Naive thymus-derived CD4-positive, alpha-beta T cell (primary cell): ENCODE measurements around the gene ING1. TPM values are rescaled to one million over a fixed set of nuclear protein-coding genes. Genes with fewer than 3 reads are reported as not detected.
"Not testable (repeated sequence)": the region's sequence is repeated elsewhere in the genome, so short reads cannot be mapped to it uniquely, and the experiment has no call there.

Experiments used
- ATAC-seq: fragments of 150-1000 bp; cut with Tn5 transposase; 2 replicates; pipeline ENCODE4 v1.10.0; 2021; ENCODE audit warnings: mild to moderate bottlenecking, moderate library complexity
- CTCF ChIA-PET: fragments of 350-600 bp; sonication (Branson Sonifier 250); formaldehyde crosslinking; loops from one replicate; lab custom pipeline; 2021; ENCODE audit warnings: antibody characterized with exemption; lab: Charles Lee
- POLR2A ChIA-PET: fragments of 350-600 bp; sonication (Branson Sonifier 250); formaldehyde crosslinking; loops from one replicate; lab custom pipeline; 2021; ENCODE audit warnings: antibody characterized with exemption, inconsistent platforms; lab: Charles Lee
- DNase-seq, 9 donors: peaks; one replicate each; pipeline versions ENCODE4 v3.0.0 to v3.0.0-alpha.2; 2020 to 2022; ENCODE audit warnings: mixed read lengths in 1 of 9
- H3K27ac ChIP-seq: one replicate; pipeline ENCODE4 v1.7.0; 2013; ENCODE audit warnings: mild to moderate bottlenecking, low read depth, low read length, moderate library complexity
- H3K27me3 ChIP-seq, 2 donors: one replicate each; pipeline ENCODE4 v1.7.0; 2013; ENCODE audit warnings: low read length in 2 of 2, mild to moderate bottlenecking in 2 of 2, moderate library complexity in 2 of 2; ENCODE audit not compliant: control insufficient read depth in 2 of 2, insufficient read depth in 2 of 2
- H3K36me3 ChIP-seq, 3 experiments: 1 replicate in 2 of 3; 2 replicates in 1 of 3; pipeline ENCODE4 v1.7.0; 2013; ENCODE audit warnings: low read length in 3 of 3, mild to moderate bottlenecking in 3 of 3, moderate library complexity in 1 of 3; ENCODE audit not compliant: insufficient read depth in 3 of 3, control insufficient read depth in 2 of 3
- H3K4me1 ChIP-seq, 2 donors: one replicate each; pipeline ENCODE4 v1.7.0; 2013; ENCODE audit warnings: low read length in 2 of 2, mild to moderate bottlenecking in 2 of 2, moderate library complexity in 1 of 2; ENCODE audit not compliant: control insufficient read depth in 2 of 2, insufficient read depth in 2 of 2
- H3K4me3 ChIP-seq: 2 replicates; pipeline ENCODE4 v1.7.0; 2013; ENCODE audit warnings: mild to moderate bottlenecking, low read length
- H3K9me3 ChIP-seq, 3 experiments: 1 replicate in 2 of 3; 2 replicates in 1 of 3; pipeline ENCODE4 v1.7.0; 2013; ENCODE audit warnings: low read length in 3 of 3; ENCODE audit not compliant: control insufficient read depth in 2 of 3
- H3K27ac Mint-ChIP-seq, 9 donors: one replicate each; pipeline ENCODE4 v1.8.0; 2020 to 2022; ENCODE audit warnings: mixed read lengths in 9 of 9, mild to moderate bottlenecking in 8 of 9, moderate library complexity in 5 of 9, inconsistent platforms in 2 of 9
- H3K27me3 Mint-ChIP-seq, 5 donors: one replicate each; pipeline ENCODE4 v1.8.0; 2021 to 2022; ENCODE audit warnings: mixed read lengths in 5 of 5, mild to moderate bottlenecking in 1 of 5
- H3K36me3 Mint-ChIP-seq, 5 donors: one replicate each; pipeline ENCODE4 v1.8.0; 2020 to 2022; ENCODE audit warnings: mixed read lengths in 5 of 5, mild to moderate bottlenecking in 3 of 5, inconsistent platforms in 1 of 5
- H3K4me1 Mint-ChIP-seq, 7 donors: one replicate each; pipeline ENCODE4 v1.8.0; 2020 to 2022; ENCODE audit warnings: mixed read lengths in 7 of 7, mild to moderate bottlenecking in 3 of 7, inconsistent platforms in 1 of 7
- H3K4me3 Mint-ChIP-seq, 10 donors: one replicate each; pipeline ENCODE4 v1.8.0; 2020 to 2022; ENCODE audit warnings: mild to moderate bottlenecking in 10 of 10, mixed read lengths in 10 of 10, moderate library complexity in 6 of 10, inconsistent platforms in 2 of 10
- H3K9me3 Mint-ChIP-seq, 11 donors: one replicate each; pipeline ENCODE4 v1.8.0; 2020 to 2022; ENCODE audit warnings: mixed read lengths in 11 of 11, mild to moderate bottlenecking in 4 of 11, inconsistent platforms in 1 of 11, moderate library complexity in 1 of 11
- intact Hi-C, 2 donors: fragments of 100-400 bp; cut with micrococcal nuclease; formaldehyde crosslinking; loops; one replicate each; pipeline ENCODE4 v1.15.1; 2023
- polyA plus RNA-seq, 2 donors: library from polyadenylated mRNA; unstranded; fragments of 300-500 nt; fragmentation: Illumina TruSeq; gene quantifications; one replicate each; pipeline ENCODE4 v1.2.3, GENCODE V29; 2021
- total RNA-seq, 6 experiments: library from RNA in 5 of 6; stranded (reverse) in 5 of 6; gene quantifications; 1 replicate in 5 of 6; 2 replicates in 1 of 6; pipeline ENCODE4 v1.2.3 and lab custom pipeline; 2021 to 2026

The ING1 gene
- total and polyA plus RNA-seq, 7 experiments from 2014 or later = 9.1 to 33.8 (median 21.8) TPM

DNA sequence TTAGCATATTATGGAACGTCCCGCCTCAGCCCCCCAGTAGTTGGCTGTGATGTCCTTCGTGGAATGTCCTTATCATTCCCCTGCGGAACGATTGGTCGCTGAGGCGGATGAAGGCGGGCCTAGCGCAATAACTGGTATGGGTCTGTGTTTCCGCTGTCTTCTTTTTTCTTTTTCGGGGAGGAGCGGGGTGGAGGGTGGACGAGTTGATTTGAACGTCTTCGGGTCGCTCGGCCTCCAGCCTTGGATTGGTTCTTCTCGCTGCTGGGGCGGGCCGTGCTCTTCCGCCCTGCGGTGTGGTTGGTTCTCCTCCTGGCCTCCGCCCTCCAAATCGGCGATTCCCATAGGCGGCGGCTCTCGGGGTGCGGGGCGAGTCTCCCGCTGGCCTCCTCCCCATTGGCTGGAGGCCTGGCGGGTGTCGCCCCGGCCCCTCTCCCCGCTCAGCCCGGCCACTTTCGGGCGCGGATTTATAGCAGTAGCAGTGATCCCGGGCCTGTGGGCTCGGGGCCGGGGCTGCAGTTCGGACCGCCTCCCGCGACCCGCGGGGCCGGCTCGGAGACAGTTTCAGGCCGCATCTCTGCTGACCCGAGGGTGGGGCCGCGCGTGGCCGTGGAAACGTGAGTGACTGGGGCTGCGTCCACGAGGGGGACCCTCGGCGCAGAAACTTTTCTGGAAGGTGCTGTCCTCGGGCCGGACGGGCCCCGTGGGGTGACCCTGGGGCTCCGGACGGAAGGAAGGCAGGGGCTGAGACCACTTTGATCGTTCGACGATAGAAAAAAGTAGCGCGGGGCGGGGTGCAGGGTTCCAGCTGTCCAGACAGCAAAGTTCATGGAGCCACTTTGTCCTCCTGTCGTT lies 2.1 kb downstream of the ING1 start:
- H3K9me3 Mint-ChIP-seq = peaks cover 0 to 12% (median 0%) of the 10 kb centered on the region in 11 donors
- Histone ChIP-seq H3K9me3 (no peaks in the 10 kb centered on the region), H3K4me3 (peak overlapping the region; percentile 68), H3K27ac (peak overlapping the region; percentile 92), H3K36me3 (peaks cover 0 to 30% (median 0%) of the 10 kb centered on the region in 3 experiments), H3K4me1 (peaks cover 0 to 20% of the 10 kb centered on the region in 2 donors), H3K27me3 (no peaks in the 10 kb centered on the region)
- H3K4me3 Mint-ChIP-seq = peak overlapping the region; percentile 93 to 100 (median 98)
- H3K27ac Mint-ChIP-seq = peak overlapping the region; percentile 96 to 100 (median 98)
- peak; percentile 87 to 99 (median 99) for DNase-seq
- peaks cover 0 to 4% (median 0%) of the 10 kb centered on the region in 5 donors for H3K27me3 Mint-ChIP-seq
- ChIA-PET POLR2A (interaction anchor here (0.5 to 2.7 kb wide), 32 partner anchors 8 to 1890 kb away, joined by 3 to 53 read pairs (median 4); partner anchors contain the start of genes ANKRD10, CARS2, NAXD and RAB20), CTCF (interaction anchor here (0.7 to 1.2 kb wide), 2 partner anchors 12 to 32 kb away, joined by 5 to 7 read pairs; no protein-coding TSS in a partner anchor)
- H3K4me1 Mint-ChIP-seq = peaks cover 21 to 56% (median 37%) of the 10 kb centered on the region in 7 donors
- intact Hi-C loops = loop anchor here (1.0 to 10.0 kb wide), 18 partner anchors 9 to 1873 kb away; partner anchors contain the start of genes ANKRD10 (in 2 of the 2), CARS2 (in 2 of the 2), RAB20 (in 2 of the 2) and TUBGCP3 (in 2 of the 2)
- peaks cover 0 to 15% (median 5%) of the 10 kb centered on the region in 5 donors for H3K36me3 Mint-ChIP-seq
- ATAC-seq = peak; percentile 71

DNA sequence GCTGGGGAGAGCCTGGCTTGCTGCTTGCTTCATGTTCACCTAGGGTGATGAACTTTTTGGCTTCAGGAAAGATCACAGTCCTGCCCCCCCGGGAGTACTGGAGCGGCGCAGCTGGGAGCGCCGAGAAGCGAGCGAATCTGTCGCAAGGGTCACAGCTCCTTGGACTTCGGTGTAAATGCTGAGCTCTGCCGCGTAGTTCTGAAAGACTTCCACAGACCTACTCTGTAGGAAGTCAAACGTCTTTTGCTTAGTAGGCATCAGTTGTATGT lies 2.7 kb downstream of the ING1 start:
- Histone ChIP-seq H3K27me3 (no peaks in the 10 kb centered on the region), H3K4me3 (peak overlapping the region; percentile 68), H3K4me1 (peaks cover 0 to 19% of the 10 kb centered on the region in 2 donors), H3K36me3 (peaks cover 0 to 30% (median 0%) of the 10 kb centered on the region in 3 experiments), H3K9me3 (no peaks in the 10 kb centered on the region), H3K27ac (peak overlapping the region; percentile 74)
- Mint-ChIP-seq H3K36me3 (peaks cover 0 to 15% (median 5%) of the 10 kb centered on the region in 5 donors), H3K4me3 (peak overlapping the region; percentile 93 to 100 (median 98)), H3K27me3 (peaks cover 0 to 4% (median 0%) of the 10 kb centered on the region in 5 donors), H3K4me1 (peaks cover 21 to 58% (median 37%) of the 10 kb centered on the region in 7 donors), H3K27ac (peak overlapping the region; percentile 54 to 99 (median 98)), H3K9me3 (peaks cover 0 to 12% (median 0%) of the 10 kb centered on the region in 11 donors)
- POLR2A ChIA-PET = interaction anchor here (0.5 to 2.7 kb wide), 2 partner anchors 11 to 12 kb away, joined by 3 to 10 read pairs; no protein-coding TSS in a partner anchor
- ATAC-seq (no peak), DNase-seq (peak in 2 of 9 donors; percentile 12 to 17)
- CTCF ChIA-PET = no interaction called here
- intact Hi-C loops = loop anchor here (5.0 to 10.0 kb wide), 5 partner anchors 101 to 1871 kb away; partner anchors contain the start of gene TUBGCP3 (in 1 of the 2)

DNA sequence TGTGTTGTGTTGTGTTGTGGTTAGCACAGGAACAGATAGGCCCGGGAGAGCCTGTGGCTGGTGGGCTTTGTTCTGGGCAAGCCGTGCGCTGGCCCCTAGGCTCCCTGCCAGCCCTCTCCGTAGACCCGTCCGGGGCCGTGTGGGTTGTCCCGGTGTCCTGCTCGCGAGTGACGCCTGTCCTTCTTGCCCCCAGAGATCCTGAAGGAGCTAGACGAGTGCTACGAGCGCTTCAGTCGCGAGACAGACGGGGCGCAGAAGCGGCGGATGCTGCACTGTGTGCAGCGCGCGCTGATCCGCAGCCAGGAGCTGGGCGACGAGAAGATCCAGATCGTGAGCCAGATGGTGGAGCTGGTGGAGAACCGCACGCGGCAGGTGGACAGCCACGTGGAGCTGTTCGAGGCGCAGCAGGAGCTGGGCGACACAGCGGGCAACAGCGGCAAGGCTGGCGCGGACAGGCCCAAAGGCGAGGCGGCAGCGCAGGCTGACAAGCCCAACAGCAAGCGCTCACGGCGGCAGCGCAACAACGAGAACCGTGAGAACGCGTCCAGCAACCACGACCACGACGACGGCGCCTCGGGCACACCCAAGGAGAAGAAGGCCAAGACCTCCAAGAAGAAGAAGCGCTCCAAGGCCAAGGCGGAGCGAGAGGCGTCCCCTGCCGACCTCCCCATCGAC lies 5.7 kb downstream of the ING1 start:
- H3K36me3 Mint-ChIP-seq = peaks cover 0 to 18% (median 5%) of the 10 kb centered on the region in 5 donors
- Histone ChIP-seq H3K4me1 (peaks cover 0 to 13% of the 10 kb centered on the region in 2 donors), H3K27ac (no peak overlapping the region), H3K27me3 (no peaks in the 10 kb centered on the region), H3K9me3 (no peaks in the 10 kb centered on the region), H3K36me3 (peaks cover 0 to 23% (median 0%) of the 10 kb centered on the region in 3 experiments), H3K4me3 (no peak overlapping the region)
- intact Hi-C loops = loop anchor here (5.0 to 10.0 kb wide), 5 partner anchors 98 to 1868 kb away; partner anchors contain the start of gene TUBGCP3 (in 1 of the 2)
- H3K27me3 Mint-ChIP-seq = no peaks in the 10 kb centered on the region
- H3K4me3 Mint-ChIP-seq = peak overlapping the region in 2 of 10 donors; percentile 15 to 51
- ChIA-PET POLR2A (no interaction called here), CTCF (no interaction called here)
- ATAC-seq (no peak), DNase-seq (no peak)
- H3K4me1 Mint-ChIP-seq = peaks cover 14 to 69% (median 34%) of the 10 kb centered on the region in 7 donors
- peak overlapping the region in 2 of 9 donors; percentile 60 to 74 for H3K27ac Mint-ChIP-seq
- H3K9me3 Mint-ChIP-seq = peaks cover 0 to 3% (median 0%) of the 10 kb centered on the region in 11 donors

DNA sequence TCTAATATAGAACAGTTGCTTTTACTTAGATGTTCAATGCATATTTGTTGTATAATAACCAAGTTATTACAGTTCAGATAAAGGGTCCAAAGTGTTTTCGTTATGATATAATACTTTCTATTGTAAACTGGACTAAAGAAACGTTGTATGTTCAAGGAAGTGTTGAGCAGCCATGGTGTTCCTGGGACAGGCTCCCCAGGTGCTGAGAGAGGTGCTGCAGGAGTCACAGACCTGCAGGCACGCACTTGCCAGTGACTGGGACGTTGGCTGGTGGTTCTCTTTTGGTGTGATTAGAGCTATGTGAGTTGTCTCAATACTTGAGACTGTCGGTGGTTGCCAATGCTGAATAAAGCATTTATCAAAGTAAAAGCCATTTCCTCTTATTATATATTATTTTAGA lies 9.5 kb downstream of the ING1 start:
- H3K27me3 ChIP-seq = no peaks in the 10 kb centered on the region
- Mint-ChIP-seq H3K4me1 (peaks cover 21 to 63% (median 35%) of the 10 kb centered on the region in 7 donors), H3K9me3 (no peaks in the 10 kb centered on the region), H3K4me3 (no peak overlapping the region), H3K36me3 (peaks cover 0 to 18% (median 5%) of the 10 kb centered on the region in 5 donors), H3K27me3 (no peaks in the 10 kb centered on the region), H3K27ac (peak overlapping the region in 2 of 9 donors; percentile 29 to 79)
- H3K27ac ChIP-seq = no peak overlapping the region
- H3K9me3 ChIP-seq = no peaks in the 10 kb centered on the region
- peaks cover 0 to 11% (median 0%) of the 10 kb centered on the region in 3 experiments for H3K36me3 ChIP-seq
- POLR2A ChIA-PET = no interaction called here
- H3K4me3 ChIP-seq = no peak overlapping the region
- CTCF ChIA-PET = interaction anchor here (1.0 kb wide), 1 partner anchor 42 kb away, joined by 3 read pairs; no protein-coding TSS in a partner anchor
- DNase-seq (no peak), ATAC-seq (no peak)
- H3K4me1 ChIP-seq = peaks cover 0 to 17% of the 10 kb centered on the region in 2 donors
- intact Hi-C loops = no loop called here

- H3K27ac Mint-ChIP-seq = peak overlapping the region in 3 of 9 donors; percentile 51 to 79 (median 69)
- H3K36me3 ChIP-seq = peaks cover 0 to 11% (median 0%) of the 10 kb centered on the region in 3 experiments
- H3K27me3 Mint-ChIP-seq = no peaks in the 10 kb centered on the region
- H3K4me1 Mint-ChIP-seq = peaks cover 21 to 62% (median 37%) of the 10 kb centered on the region in 7 donors
- intact Hi-C loops = no loop called here
- H3K9me3 ChIP-seq = no peaks in the 10 kb centered on the region
- H3K4me1 ChIP-seq = peaks cover 0 to 17% of the 10 kb centered on the region in 2 donors
- H3K36me3 Mint-ChIP-seq = peaks cover 0 to 18% (median 5%) of the 10 kb centered on the region in 5 donors
- CTCF ChIA-PET = interaction anchor here (1.0 kb wide), 1 partner anchor 42 kb away, joined by 3 read pairs; no protein-coding TSS in a partner anchor
- ATAC-seq (no peak), DNase-seq (no peak)
- no peak overlapping the region for H3K27ac ChIP-seq
- POLR2A ChIA-PET = interaction anchor here (0.7 to 1.2 kb wide), 3 partner anchors 9 to 48 kb away, joined by 3 to 4 read pairs (median 3); no protein-coding TSS in a partner anchor
- H3K4me3 Mint-ChIP-seq = no peak overlapping the region
- H3K4me3 ChIP-seq = no peak overlapping the region
- H3K27me3 ChIP-seq = no peaks in the 10 kb centered on the region
- no peaks in the 10 kb centered on the region for H3K9me3 Mint-ChIP-seq
Observed at GRCh38 chr13:110723598-110723997, 10.1 kb downstream of the ING1 start.

DNA sequence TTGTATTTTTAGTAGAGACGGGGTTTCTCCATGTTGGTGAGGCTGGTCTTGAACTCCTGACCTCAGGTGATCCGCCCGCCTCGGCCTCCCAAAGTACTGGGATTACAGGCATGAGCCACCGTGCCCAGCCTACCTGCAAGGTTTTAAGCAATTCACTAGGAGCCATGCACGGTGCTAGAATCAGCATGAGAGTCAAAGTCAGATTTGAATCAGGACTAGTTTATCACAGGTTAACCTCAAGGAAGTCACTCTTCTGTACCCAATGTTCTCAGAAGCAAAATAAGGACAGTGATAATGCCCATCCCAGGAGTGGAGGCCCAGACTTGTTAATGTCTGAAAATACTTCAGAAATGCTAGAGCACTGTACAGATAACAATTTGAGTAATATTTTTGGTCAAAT lies 12.7 kb downstream of the ING1 start:
- H3K27me3 Mint-ChIP-seq, DNase-seq, POLR2A ChIA-PET, H3K36me3 Mint-ChIP-seq, H3K27me3 ChIP-seq, H3K9me3 Mint-ChIP-seq, CTCF ChIA-PET, H3K36me3 ChIP-seq, H3K27ac ChIP-seq, H3K9me3 ChIP-seq, H3K4me3 ChIP-seq: not testable (repeated sequence)
- H3K4me1 ChIP-seq = peaks cover 0 to 17% of the 10 kb centered on the region in 2 donors
- Mint-ChIP-seq H3K4me3 (peak overlapping the region in 1 of 10 donors; percentile 48), H3K4me1 (peaks cover 21 to 43% (median 35%) of the 10 kb centered on the region in 7 donors), H3K27ac (peak overlapping the region in 6 of 9 donors; percentile 62 to 88 (median 82))
- ATAC-seq = peak; percentile 43
- intact Hi-C loops = loop anchor here (1.0 kb wide), 1 partner anchor 11 kb away; no protein-coding TSS in a partner anchor
